K562 (cell line): ENCODE results near the gene TLNRD1. TPM values are rescaled to one million over a fixed set of nuclear protein-coding genes. Genes with fewer than 3 reads are reported as not detected.
A peak's percentile ranks its signal among the peaks of the same experiment; 100 is the strongest.

Experiments
- ARNT ChIP-seq, 2 experiments: fragments of 450-650 bp; IDR thresholded peaks; 2 replicates each; pipeline ENCODE4 v1.6.1; 2016; ENCODE audit warnings: mild to moderate bottlenecking in 1 of 2
- BCL6 ChIP-seq: fragments of 250-450 bp; sonication (Bioruptor Pico); IDR thresholded peaks from 2 replicates; pipeline ENCODE4 v1.4.0; 2020
- CBFA2T3 ChIP-seq: fragments of 450-650 bp; IDR thresholded peaks from 2 replicates; pipeline ENCODE4 v1.6.1; 2017
- CBX1 ChIP-seq: sonication (generic); IDR thresholded peaks from 2 replicates; pipeline ENCODE4 v1.6.1; 2016; ENCODE audit warnings: antibody characterized with exemption, low read depth, mild to moderate bottlenecking
- CHCHD3 ChIP-seq: fragments of 250-450 bp; sonication (Bioruptor Pico); IDR thresholded peaks from 2 replicates; pipeline ENCODE4 v2.1.2; 2022; ENCODE audit warnings: mild to moderate bottlenecking
- CREB1 ChIP-seq, 2 experiments: sonication (generic) in 1 of 2; formaldehyde crosslinking in 1 of 2; IDR thresholded peaks; 2 replicates each; pipeline versions ENCODE4 v1.6.1 to v1.8.0; 2012 to 2022; ENCODE audit warnings: inconsistent platforms in 1 of 2, mild to moderate bottlenecking in 1 of 2, missing genetic modification reagents in 1 of 2, moderate library complexity in 1 of 2
- ETV1 ChIP-seq: fragments of 450-650 bp; conservative IDR thresholded peaks from 2 replicates; pipeline ENCODE4 v1.6.1; 2016; ENCODE audit warnings: missing genetic modification characterization, control low read depth, low read depth, missing compliant biosample characterization
- HLTF ChIP-seq: fragments of 450-650 bp; IDR thresholded peaks from 2 replicates; pipeline ENCODE4 v1.6.1; 2016
- HNRNPL ChIP-seq: fragments of 200-400 bp; formaldehyde crosslinking; IDR thresholded peaks from 2 replicates; pipeline ENCODE4 v1.6.1; 2017; ENCODE audit warnings: low read depth, mild to moderate bottlenecking, low read length
- NCOA4 ChIP-seq: fragments of 450-650 bp; IDR thresholded peaks from 2 replicates; pipeline ENCODE4 v1.6.1; 2018; ENCODE audit warnings: mild to moderate bottlenecking; ENCODE audit not compliant: partially characterized antibody
- POLR3G ChIP-seq: IDR thresholded peaks from 2 replicates; pipeline ENCODE4 v1.6.1; 2011; ENCODE audit not compliant: insufficient read length, insufficient replicate concordance; ENCODE audit errors: extremely low read depth
- RAD21 ChIP-seq, 2 experiments: fragments of 250-450 bp in 1 of 2; fragments of 450-650 bp in 1 of 2; sonication (Bioruptor Pico) in 1 of 2; formaldehyde crosslinking in 1 of 2; IDR thresholded peaks in 1 of 2; conservative IDR thresholded peaks in 1 of 2; 2 replicates each; pipeline versions ENCODE4 v1.4.0 to v1.8.0; 2020 to 2022; ENCODE audit warnings: mild to moderate bottlenecking in 2 of 2, moderate library complexity in 1 of 2
- RBFOX2 ChIP-seq: fragments of 200-400 bp; formaldehyde crosslinking; IDR thresholded peaks from 2 replicates; pipeline ENCODE4 v1.6.1; 2017; ENCODE audit warnings: low read depth, mild to moderate bottlenecking, low read length, moderate library complexity
- RBM15 ChIP-seq: fragments of 200-400 bp; formaldehyde crosslinking; IDR thresholded peaks from 2 replicates; pipeline ENCODE4 v1.6.1; 2018; ENCODE audit warnings: mild to moderate bottlenecking, low read length, moderate library complexity; ENCODE audit not compliant: insufficient read depth
- RBM34 ChIP-seq: fragments of 200-400 bp; formaldehyde crosslinking; IDR thresholded peaks from 2 replicates; pipeline ENCODE4 v1.6.1; 2018; ENCODE audit warnings: low read length, borderline replicate concordance; ENCODE audit not compliant: insufficient read depth
- SAFB2 ChIP-seq: fragments of 200-400 bp; formaldehyde crosslinking; IDR thresholded peaks from 2 replicates; pipeline ENCODE4 v1.6.1; 2018; ENCODE audit warnings: borderline replicate concordance, low read length, low read depth, moderate library complexity; ENCODE audit not compliant: severe bottlenecking
- STAT5B ChIP-seq: fragments of 250-450 bp; sonication (Bioruptor Pico); IDR thresholded peaks from 2 replicates; pipeline ENCODE4 v1.8.0; 2021; ENCODE audit warnings: mild to moderate bottlenecking, inconsistent platforms
- YY1 ChIP-seq, 3 experiments: IDR thresholded peaks; 2 replicates each; pipeline ENCODE4 v1.6.1; 2011; ENCODE audit warnings: low read length in 2 of 3, mild to moderate bottlenecking in 2 of 3, moderate library complexity in 2 of 3, borderline replicate concordance in 1 of 3, control low read depth in 1 of 3, low read depth in 1 of 3; ENCODE audit not compliant: insufficient read depth in 3 of 3, insufficient replicate concordance in 2 of 3, control insufficient read depth in 1 of 3, insufficient read length in 1 of 3; ENCODE audit errors: extremely low read depth in 1 of 3
- ZEB2 ChIP-seq: fragments of 450-650 bp; IDR thresholded peaks from 2 replicates; pipeline ENCODE4 v1.6.1; 2016
- ZFP1 ChIP-seq: fragments of 450-650 bp; formaldehyde crosslinking; IDR thresholded peaks from 2 replicates; pipeline ENCODE4 v1.4.0; 2020; ENCODE audit warnings: mild to moderate bottlenecking, mixed read lengths
- ZKSCAN8 ChIP-seq: fragments of 200-800 bp; sonication (Bioruptor generic); IDR thresholded peaks from 2 replicates; pipeline ENCODE4 v1.6.1; 2016; ENCODE audit warnings: missing genetic modification characterization, missing compliant biosample characterization
- ZNF146 ChIP-seq: IDR thresholded peaks from one replicate; pipeline ENCODE4 v1.6.1; 2018; ENCODE audit warnings: missing compliant biosample characterization; ENCODE audit not compliant: unreplicated experiment
- ZNF311 ChIP-seq: fragments of 250-450 bp; sonication (Bioruptor Pico); IDR thresholded peaks from 2 replicates; pipeline ENCODE4 v1.4.0; 2020; ENCODE audit warnings: mild to moderate bottlenecking, moderate library complexity
- ZNF347 ChIP-seq: fragments of 450-650 bp; formaldehyde crosslinking; IDR thresholded peaks from 2 replicates; pipeline ENCODE4 v1.4.0; 2020; ENCODE audit warnings: low read depth, mild to moderate bottlenecking, moderate library complexity
- ZNF41 ChIP-seq: fragments of 250-450 bp; sonication (Bioruptor Pico); conservative IDR thresholded peaks from 2 replicates; pipeline ENCODE4 v1.4.0; 2020; ENCODE audit warnings: mild to moderate bottlenecking
- polyA plus RNA-seq, 8 experiments: library from polyadenylated mRNA; depleted of rRNA in 4 of 8; stranded (reverse) in 5 of 8; unstranded in 3 of 8; fragments of >200 nt; fragmentation: Nextera tagmentation in 2 of 8; fragmentation: Illumina TruSeq in 1 of 8; extraction: Ambion mirVana in 2 of 8; extraction: Trizol in 1 of 8; gene quantifications; 2 replicates each; pipeline versions ENCODE4 v1.2.1 to v1.2.3, GENCODE V29; 2011 to 2014; ENCODE audit warnings: inconsistent platforms in 1 of 8, missing spikeins in 1 of 8
- total RNA-seq, 7 experiments: library from RNA; depleted of rRNA in 6 of 7; stranded (reverse); fragments of >200 nt in 6 of 7; fragmentation: Illumina TruSeq in 2 of 7; extraction: Trizol in 2 of 7; gene quantifications; 2 replicates each; pipeline versions ENCODE4 v1.2.1 to v1.2.3, GENCODE V29; 2011 to 2021; ENCODE audit warnings: low replicate concordance in 1 of 7
- TF ChIP-seq, protein P1 (sequence below): fragments of 450-650 bp; IDR thresholded peaks from 2 replicates; pipeline ENCODE4 v1.6.1; 2016; ENCODE audit warnings: antibody characterized with exemption
- TF ChIP-seq, protein P2 (sequence below): fragments of 250-450 bp; sonication (Bioruptor Pico); IDR thresholded peaks from 2 replicates; pipeline ENCODE4 v1.5.0; 2022; ENCODE audit warnings: mild to moderate bottlenecking

The TLNRD1 gene
- total and polyA plus RNA-seq, 9 of the 15 experiments (the other 6 are each of a cell fraction or from before 2014, with no cell fraction given) = 1.1 to 33.1 (median 5.7) TPM

DNA sequence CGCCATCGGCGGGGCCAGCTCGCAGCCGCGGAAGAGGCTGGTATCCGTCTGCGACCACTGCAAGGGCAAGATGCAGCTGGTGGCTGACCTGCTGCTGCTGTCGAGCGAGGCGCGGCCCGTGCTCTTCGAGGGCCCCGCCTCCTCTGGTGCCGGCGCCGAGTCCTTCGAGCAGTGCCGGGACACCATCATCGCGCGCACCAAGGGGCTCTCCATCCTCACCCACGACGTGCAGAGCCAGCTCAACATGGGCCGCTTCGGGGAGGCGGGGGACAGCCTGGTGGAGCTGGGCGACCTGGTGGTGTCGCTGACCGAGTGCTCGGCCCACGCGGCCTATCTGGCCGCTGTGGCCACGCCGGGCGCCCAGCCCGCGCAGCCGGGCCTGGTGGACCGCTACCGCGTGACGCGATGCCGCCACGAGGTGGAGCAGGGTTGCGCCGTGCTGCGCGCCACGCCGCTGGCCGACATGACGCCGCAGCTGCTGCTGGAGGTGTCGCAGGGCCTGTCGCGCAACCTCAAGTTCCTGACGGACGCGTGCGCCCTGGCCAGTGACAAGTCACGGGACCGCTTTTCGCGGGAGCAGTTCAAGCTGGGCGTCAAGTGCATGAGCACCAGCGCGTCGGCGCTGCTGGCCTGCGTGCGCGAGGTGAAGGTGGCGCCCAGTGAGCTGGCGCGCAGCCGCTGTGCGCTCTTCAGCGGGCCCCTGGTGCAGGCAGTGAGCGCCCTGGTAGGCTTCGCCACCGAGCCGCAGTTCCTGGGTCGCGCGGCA, 1.8 kb downstream of the TLNRD1 start (continued):
- TF ChIP-seq CHCHD3 = no peak
- TF ChIP-seq ARNT (IDR thresholded peaks at IDR 0.05) = no peak
- TF ChIP-seq SAFB2 = no peak
- no peak for TF ChIP-seq HLTF
- TF ChIP-seq BCL6 (CRISPR knock-in tag) = no peak
- TF ChIP-seq YY1 (IDR thresholded peaks at IDR 0.05; ENCODE audit: borderline replicate concordance in 1 of 3, control insufficient read depth in 1 of 3, extremely low read depth in 1 of 3, insufficient read depth in 3 of 3, insufficient read length in 1 of 3, insufficient replicate concordance in 2 of 3, low read depth in 1 of 3, low read length in 2 of 3) = no peak
- TF ChIP-seq CBX1 = 0 out of 2 replicates have a peak, but pooled peaks have one; percentile 47
- TF ChIP-seq STAT5B (CRISPR knock-in tag) = no peak
- TF ChIP-seq ZNF347 (CRISPR knock-in tag) = no peak
- no peak for TF ChIP-seq ZNF41
- peak; percentile 74 for TF ChIP-seq RBFOX2
- TF ChIP-seq NCOA4 = no peak
- no peak for TF ChIP-seq ZNF311 (CRISPR knock-in tag)
- no peak for TF ChIP-seq CBFA2T3
- TF ChIP-seq, protein P1, sequence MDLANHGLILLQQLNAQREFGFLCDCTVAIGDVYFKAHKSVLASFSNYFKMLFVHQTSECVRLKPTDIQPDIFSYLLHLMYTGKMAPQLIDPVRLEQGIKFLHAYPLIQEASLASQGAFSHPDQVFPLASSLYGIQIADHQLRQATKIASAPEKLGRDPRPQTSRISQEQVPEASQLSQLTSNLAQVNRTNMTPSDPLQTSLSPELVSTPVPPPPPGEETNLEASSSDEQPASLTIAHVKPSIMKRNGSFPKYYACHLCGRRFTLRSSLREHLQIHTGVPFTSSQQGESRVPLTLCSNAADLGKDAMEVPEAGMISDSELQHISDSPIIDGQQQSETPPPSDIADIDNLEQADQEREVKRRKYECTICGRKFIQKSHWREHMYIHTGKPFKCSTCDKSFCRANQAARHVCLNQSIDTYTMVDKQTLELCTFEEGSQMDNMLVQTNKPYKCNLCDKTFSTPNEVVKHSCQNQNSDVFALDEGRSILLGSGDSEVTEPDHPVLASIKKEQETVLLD = no peak
- TF ChIP-seq ZFP1 (CRISPR knock-in tag) = no peak
- no peak for TF ChIP-seq RBM15
- TF ChIP-seq CREB1 (IDR thresholded peaks at IDR 0.05) = no peak
- TF ChIP-seq CREB1 (CRISPR knock-in tag; IDR thresholded peaks at IDR 0.05) = no peak
- TF ChIP-seq, protein P2, sequence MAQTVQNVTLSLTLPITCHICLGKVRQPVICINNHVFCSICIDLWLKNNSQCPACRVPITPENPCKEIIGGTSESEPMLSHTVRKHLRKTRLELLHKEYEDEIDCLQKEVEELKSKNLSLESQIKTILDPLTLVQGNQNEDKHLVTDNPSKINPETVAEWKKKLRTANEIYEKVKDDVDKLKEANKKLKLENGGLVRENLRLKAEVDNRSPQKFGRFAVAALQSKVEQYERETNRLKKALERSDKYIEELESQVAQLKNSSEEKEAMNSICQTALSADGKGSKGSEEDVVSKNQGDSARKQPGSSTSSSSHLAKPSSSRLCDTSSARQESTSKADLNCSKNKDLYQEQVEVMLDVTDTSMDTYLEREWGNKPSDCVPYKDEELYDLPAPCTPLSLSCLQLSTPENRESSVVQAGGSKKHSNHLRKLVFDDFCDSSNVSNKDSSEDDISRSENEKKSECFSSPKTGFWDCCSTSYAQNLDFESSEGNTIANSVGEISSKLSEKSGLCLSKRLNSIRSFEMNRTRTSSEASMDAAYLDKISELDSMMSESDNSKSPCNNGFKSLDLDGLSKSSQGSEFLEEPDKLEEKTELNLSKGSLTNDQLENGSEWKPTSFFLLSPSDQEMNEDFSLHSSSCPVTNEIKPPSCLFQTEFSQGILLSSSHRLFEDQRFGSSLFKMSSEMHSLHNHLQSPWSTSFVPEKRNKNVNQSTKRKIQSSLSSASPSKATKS (CRISPR knock-in tag) = no peak
- TF ChIP-seq HNRNPL = 0 out of 2 replicates have a peak, but pooled peaks have one; percentile 48
- TF ChIP-seq ETV1 (tag) = no peak
- no peak for TF ChIP-seq POLR3G
- TF ChIP-seq ZNF146 (CRISPR knock-in tag) = no peak
- no peak for TF ChIP-seq RAD21 (CRISPR knock-in tag; conservative IDR thresholded peaks at IDR 0.05 in 1 of 2, IDR thresholded peaks at IDR 0.05 in 1 of 2)
- TF ChIP-seq ZEB2 = no peak
- TF ChIP-seq RBM34 = no peak
- no peak for TF ChIP-seq ZKSCAN8 (CRISPR knock-in tag)
